Measurements from ENCODE around the gene SORCS1.

Gene SORCS1

DNA sequence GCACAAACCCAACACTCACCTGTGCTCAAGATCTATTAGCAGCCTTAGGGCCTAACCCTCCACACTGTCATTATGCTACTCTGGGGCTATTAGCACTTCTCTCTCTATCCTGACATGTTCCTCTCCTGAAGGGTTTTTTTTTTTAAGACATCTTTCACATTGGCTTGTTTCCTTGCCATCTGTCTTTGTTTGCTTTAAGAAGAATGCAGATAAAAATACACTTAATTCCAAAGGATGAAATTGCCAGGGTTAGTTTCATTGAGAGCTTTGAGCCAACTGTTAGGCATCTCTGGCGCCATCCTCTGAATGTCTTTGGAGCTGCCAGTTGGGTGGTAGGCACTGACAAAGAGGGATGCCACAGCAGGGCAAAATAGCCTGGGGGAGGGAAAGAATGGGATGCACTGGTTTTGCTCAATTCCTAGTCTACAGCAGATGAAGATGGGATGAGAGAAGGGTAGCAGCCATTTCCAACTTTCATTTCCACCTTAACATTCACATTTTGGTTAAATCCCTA, 399.2 kb downstream of the SORCS1 start:
- Histone ChIP-seq H3K4me3 (ENCODE audit: low read depth, low read length) (no peak overlapping the region), H3K79me2 (no peaks in the 10 kb centered on the region), H3K27me3 (ENCODE audit: control insufficient read depth, insufficient read depth, low read length) (no peaks in the 10 kb centered on the region), H3K9ac (no peak overlapping the region), H3K9me3 (ENCODE audit: control insufficient read depth, low read length) (no peaks in the 10 kb centered on the region), H3K4me2 (ENCODE audit: low read length) (no peak overlapping the region), H3K27ac (no peak overlapping the region), H3K4me1 (no peaks in the 10 kb centered on the region), H3K36me3 (ENCODE audit: control insufficient read depth, insufficient read depth, low read length) (no peaks in the 10 kb centered on the region), H2AFZ (no peak overlapping the region)
- no peak for TF ChIP-seq CTCF (IDR thresholded peaks at IDR 0.05)

- no peak overlapping the region for H3K4me2 ChIP-seq (ENCODE audit: low read length)
- no peak overlapping the region for H2AFZ ChIP-seq
- no peak overlapping the region for H3K4me3 ChIP-seq (ENCODE audit: low read depth, low read length)
- H3K36me3 ChIP-seq (ENCODE audit: control insufficient read depth, insufficient read depth, low read length): no peaks in the 10 kb centered on the region
- H3K27me3 ChIP-seq (ENCODE audit: control insufficient read depth, insufficient read depth, low read length): no peaks in the 10 kb centered on the region
- no peaks in the 10 kb centered on the region for H3K79me2 ChIP-seq
- H3K27ac ChIP-seq: no peak overlapping the region
- H3K9ac ChIP-seq: no peak overlapping the region
- TF ChIP-seq CTCF (IDR thresholded peaks at IDR 0.05): no peak
- H3K4me1 ChIP-seq: no peaks in the 10 kb centered on the region
- no peaks in the 10 kb centered on the region for H3K9me3 ChIP-seq (ENCODE audit: control insufficient read depth, low read length)
Observed at GRCh38 chr10:106764360-106764759, 400.1 kb downstream of the SORCS1 start.

GRCh38 chr10:106761906-106762305, 402.6 kb downstream of the SORCS1 start:
- Histone ChIP-seq H3K4me1 (no peaks in the 10 kb centered on the region), H3K4me2 (ENCODE audit: low read length) (no peak overlapping the region), H3K27me3 (ENCODE audit: control insufficient read depth, insufficient read depth, low read length) (no peaks in the 10 kb centered on the region), H3K36me3 (ENCODE audit: control insufficient read depth, insufficient read depth, low read length) (no peaks in the 10 kb centered on the region), H3K4me3 (ENCODE audit: low read depth, low read length) (no peak overlapping the region), H3K27ac (no peak overlapping the region), H2AFZ (no peak overlapping the region), H3K9me3 (ENCODE audit: control insufficient read depth, low read length) (no peaks in the 10 kb centered on the region), H3K79me2 (no peaks in the 10 kb centered on the region), H3K9ac (no peak overlapping the region)
- TF ChIP-seq CTCF (IDR thresholded peaks at IDR 0.05): no peak

GRCh38 chr10:106757521-106757920, 407.0 kb downstream of the SORCS1 start:
- no peak for TF ChIP-seq CTCF (IDR thresholded peaks at IDR 0.05)
- H2AFZ ChIP-seq: no peak overlapping the region
- no peaks in the 10 kb centered on the region for H3K79me2 ChIP-seq
- H3K4me2 ChIP-seq (ENCODE audit: low read length): no peak overlapping the region
- no peaks in the 10 kb centered on the region for H3K36me3 ChIP-seq (ENCODE audit: control insufficient read depth, insufficient read depth, low read length)
- no peaks in the 10 kb centered on the region for H3K9me3 ChIP-seq (ENCODE audit: control insufficient read depth, low read length)
- no peaks in the 10 kb centered on the region for H3K27me3 ChIP-seq (ENCODE audit: control insufficient read depth, insufficient read depth, low read length)
- H3K4me3 ChIP-seq (ENCODE audit: low read depth, low read length): no peak overlapping the region
- H3K9ac ChIP-seq: no peak overlapping the region
- no peak overlapping the region for H3K27ac ChIP-seq
- no peaks in the 10 kb centered on the region for H3K4me1 ChIP-seq

DNA sequence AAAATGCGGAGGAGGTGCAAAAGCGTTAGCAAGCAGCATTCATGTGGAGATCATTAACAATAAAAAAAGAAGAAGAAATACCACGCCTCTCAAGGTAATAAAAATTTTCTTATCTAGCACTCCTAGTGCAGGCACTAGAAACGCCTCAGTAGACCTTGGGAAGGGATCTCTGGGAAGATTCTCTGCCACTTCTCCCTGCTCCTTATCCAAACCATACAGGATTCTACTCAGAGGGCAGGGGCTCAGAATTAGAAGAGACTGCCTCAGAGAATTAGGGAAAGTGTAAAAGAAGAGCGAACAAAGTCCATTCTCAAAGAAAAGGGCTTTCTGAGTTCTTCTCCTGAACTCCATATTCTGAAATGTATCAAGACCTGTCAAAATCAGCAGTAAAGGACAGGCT, 413.4 kb downstream of the SORCS1 start:
- H3K27ac ChIP-seq: no peak overlapping the region
- H3K4me3 ChIP-seq (ENCODE audit: low read depth, low read length): no peak overlapping the region
- TF ChIP-seq CTCF (IDR thresholded peaks at IDR 0.05): no peak

More for the DNA sequence above, 413.4 kb downstream of the SORCS1 start:
- Histone ChIP-seq H3K27me3 (ENCODE audit: control insufficient read depth, insufficient read depth, low read length) (no peaks in the 10 kb centered on the region), H3K79me2 (no peaks in the 10 kb centered on the region), H3K4me1 (no peaks in the 10 kb centered on the region), H3K9me3 (ENCODE audit: control insufficient read depth, low read length) (no peaks in the 10 kb centered on the region), H2AFZ (no peak overlapping the region), H3K4me2 (ENCODE audit: low read length) (no peak overlapping the region), H3K9ac (no peak overlapping the region), H3K36me3 (ENCODE audit: control insufficient read depth, insufficient read depth, low read length) (no peaks in the 10 kb centered on the region)
